Testis (tissue), 3 donors: ENCODE data around the gene SQSTM1. TPM values are rescaled to one million over a fixed set of nuclear protein-coding genes. Genes with fewer than 3 reads are reported as not detected.

Source experiments
- DNase-seq: peaks from one replicate; pipeline ENCODE4 v3.0.0-alpha.2; 2019
- H3K27ac ChIP-seq, 2 donors: fragments of 200-600 bp; sonication (generic); one replicate each; pipeline ENCODE4 v1.5.1; 2019
- H3K27me3 ChIP-seq: fragments of 200-600 bp; sonication (generic); one replicate; pipeline ENCODE4 v1.5.1; 2019
- H3K36me3 ChIP-seq: fragments of 200-600 bp; sonication (generic); one replicate; pipeline ENCODE4 v1.5.1; 2017; ENCODE audit warnings: low read depth; ENCODE audit errors: missing control alignments
- H3K4me1 ChIP-seq: fragments of 200-600 bp; sonication (generic); one replicate; pipeline ENCODE4 v1.5.1; 2019
- H3K4me3 ChIP-seq, 2 donors: fragments of 200-600 bp; sonication (generic); one replicate each; pipeline ENCODE4 v1.5.1; 2017 to 2019
- H3K9me3 ChIP-seq: fragments of 200-600 bp; sonication (generic); one replicate; pipeline ENCODE4 v1.5.1; 2017
- CTCF ChIP-seq, 3 experiments: fragments of 450-650 bp in 2 of 3; fragments of 200-600 bp in 1 of 3; sonication (generic) in 1 of 3; IDR thresholded peaks; one replicate each; pipeline ENCODE4 v1.5.1; 2016 to 2019; ENCODE audit warnings: antibody characterized with exemption in 3 of 3, mild to moderate bottlenecking in 2 of 3, moderate library complexity in 1 of 3
- POLR2A ChIP-seq: fragments of 450-650 bp; IDR thresholded peaks from one replicate; pipeline ENCODE4 v1.6.1; 2017; ENCODE audit warnings: antibody characterized with exemption, mild to moderate bottlenecking, moderate library complexity
- WGBS, 2 donors: methylation state at CpG; one replicate each; pipeline ENCODE4 v1.1.5; 2018; 5-methylcytosine and 5-hydroxymethylcytosine counted together
- intact Hi-C: fragments of 100-400 bp; cut with DNase I; formaldehyde crosslinking; loops from one replicate; pipeline ENCODE4 v1.15.1; 2023; ENCODE audit warnings: low total_unique reads
- polyA plus RNA-seq: library from polyadenylated mRNA; stranded (reverse); fragments of 350-450 nt; fragmentation: Illumina TruSeq; extraction: RNeasy Lipid Tissue Mini Kit (QIAGEN cat#74804); gene quantifications from one replicate; pipeline ENCODE4 v1.2.3, GENCODE V29; 2014; ENCODE audit warnings: low read depth, low replicate concordance; ENCODE audit not compliant: insufficient read depth
- total RNA-seq, 2 donors: library from RNA; depleted of rRNA; stranded (reverse); fragments of >200 nt; gene quantifications; one replicate each; pipeline ENCODE4 v1.2.3, GENCODE V29; 2016

The SQSTM1 gene
- total and polyA plus RNA-seq, 3 donors from 2014 or later, result 165 to 255 (median 192) TPM

GRCh38 chr5:179801304-179802206 is 19.1 kb upstream of the SQSTM1 start:
- H3K27ac ChIP-seq, result no peak overlapping the region
- H3K4me1 ChIP-seq, result peaks cover 40% of the 10 kb centered on the region
- intact Hi-C loops, result no loop called here
- 79 to 87% methylated on average over 15 to 63 of the region's 67 CpGs for WGBS, 2 donors
- TF ChIP-seq CTCF (IDR thresholded peaks at IDR 0.05) (peak in 2 of 3 experiments; percentile 4 to 45), POLR2A (no peak)
- peak; percentile 50 for DNase-seq
- H3K27me3 ChIP-seq, result no peaks in the 10 kb centered on the region
- no peaks in the 10 kb centered on the region for H3K36me3 ChIP-seq
- no peaks in the 10 kb centered on the region for H3K9me3 ChIP-seq
- no peak overlapping the region for H3K4me3 ChIP-seq

GRCh38 chr5:179802207-179802883 is 18.4 kb upstream of the SQSTM1 start:
- 80 to 85% methylated on average over 12 to 18 of the region's 19 CpGs for WGBS, 2 donors
- no peaks in the 10 kb centered on the region for H3K27me3 ChIP-seq
- H3K4me1 ChIP-seq, result peaks cover 35% of the 10 kb centered on the region
- no peak for TF ChIP-seq POLR2A
- no peak for TF ChIP-seq CTCF (IDR thresholded peaks at IDR 0.05)
- no peaks in the 10 kb centered on the region for H3K9me3 ChIP-seq
- H3K36me3 ChIP-seq, result no peaks in the 10 kb centered on the region
- intact Hi-C loops, result no loop called here
- peak; percentile 54 for DNase-seq
- no peak overlapping the region for H3K4me3 ChIP-seq
- no peak overlapping the region for H3K27ac ChIP-seq

GRCh38 chr5:179802950-179803562 is 17.6 kb upstream of the SQSTM1 start:
- intact Hi-C loops, result no loop called here
- TF ChIP-seq POLR2A (no peak), CTCF (IDR thresholded peaks at IDR 0.05) (no peak)
- 68 to 90% methylated on average over 2 to 11 of the region's 11 CpGs for WGBS, 2 donors
- Histone ChIP-seq H3K9me3 (no peaks in the 10 kb centered on the region), H3K4me1 (peaks cover 35% of the 10 kb centered on the region), H3K27me3 (no peaks in the 10 kb centered on the region), H3K27ac (peak overlapping the region in 1 of 2 donors; percentile 31), H3K4me3 (no peak overlapping the region), H3K36me3 (no peaks in the 10 kb centered on the region)
- DNase-seq, result no peak

GRCh38 chr5:179803651-179804554 is 16.8 kb upstream of the SQSTM1 start:
- no peak overlapping the region for H3K4me3 ChIP-seq
- H3K27ac ChIP-seq, result peak overlapping the region in 1 of 2 donors; percentile 31
- DNase-seq, result peak; percentile 82
- no peaks in the 10 kb centered on the region for H3K9me3 ChIP-seq
- TF ChIP-seq POLR2A (no peak), CTCF (IDR thresholded peaks at IDR 0.05) (no peak)
- WGBS, 2 donors, result 67 to 78% methylated on average over 11 to 17 of the region's 18 CpGs
- intact Hi-C loops, result no loop called here
- no peaks in the 10 kb centered on the region for H3K36me3 ChIP-seq
- peaks cover 35% of the 10 kb centered on the region for H3K4me1 ChIP-seq
- no peaks in the 10 kb centered on the region for H3K27me3 ChIP-seq
